ENCODE results near the gene RPL41. TPM values are rescaled to one million over a fixed set of nuclear protein-coding genes. Genes with fewer than 3 reads are reported as not detected.
A peak's percentile ranks its signal among the peaks of the same experiment; 100 is the strongest.

Gene RPL41
- total RNA-seq, 1 donor from 2014 or later = 3,805 TPM

- peak overlapping the region; percentile 89 for H3K4me3 Mint-ChIP-seq
- H3K4me1 Mint-ChIP-seq = peaks cover 8% of the 10 kb centered on the region
- H3K27me3 ChIP-seq = peaks cover 25% of the 10 kb centered on the region
- H3K36me3 Mint-ChIP-seq = no peaks in the 10 kb centered on the region
- peaks cover 6% of the 10 kb centered on the region for H3K9me3 Mint-ChIP-seq
- H3K27ac Mint-ChIP-seq = no peak overlapping the region
- peak overlapping the region; percentile 75 for H3K4me3 ChIP-seq
- H3F3A ChIP-seq (ENCODE audit: low read depth) = peaks cover 27% of the 10 kb centered on the region
- H3K9me3 ChIP-seq (ENCODE audit: low read depth) = no peaks in the 10 kb centered on the region
- no peak overlapping the region for H3K27ac ChIP-seq
- H3K36me3 ChIP-seq = no peaks in the 10 kb centered on the region
- no peaks in the 10 kb centered on the region for H3K79me2 ChIP-seq (ENCODE audit: low read depth)
- peak overlapping the region; percentile 98 for H2AFZ ChIP-seq (replicated peaks)
- H3K27me3 Mint-ChIP-seq (ENCODE audit: insufficient read depth, low read depth) = peaks cover 23% of the 10 kb centered on the region
- H3K4me2 ChIP-seq = peak overlapping the region; percentile 98
- no peak overlapping the region for H3K9ac ChIP-seq
- H4K20me1 ChIP-seq (ENCODE audit: low read depth) = no peaks in the 10 kb centered on the region
- TF ChIP-seq EZH2 (IDR thresholded peaks at IDR 0.05) (no peak), EZH2phosphoT487 (IDR thresholded peaks at IDR 0.05) (no peak), CTCF (IDR thresholded peaks at IDR 0.05) (no peak)
- peak; percentile 45 for DNase-seq (ENCODE audit: low spot score)
- peaks cover 16% of the 10 kb centered on the region for H3K4me1 ChIP-seq
Observed at GRCh38 chr12:56080556-56081138, 35.8 kb upstream of the RPL41 start.

GRCh38 chr12:56081393-56082347, 34.8 kb upstream of the RPL41 start:
- peak overlapping the region; percentile 46 for H3K4me2 ChIP-seq
- H3K79me2 ChIP-seq (ENCODE audit: low read depth) = no peaks in the 10 kb centered on the region
- DNase-seq (ENCODE audit: low spot score) = peak; percentile 18
- TF ChIP-seq EZH2 (IDR thresholded peaks at IDR 0.05) (no peak), EZH2phosphoT487 (IDR thresholded peaks at IDR 0.05) (no peak), CTCF (IDR thresholded peaks at IDR 0.05) (no peak)
- H3K4me1 ChIP-seq = peaks cover 16% of the 10 kb centered on the region
- H3K27ac Mint-ChIP-seq = no peak overlapping the region
- H3F3A ChIP-seq (ENCODE audit: low read depth) = peaks cover 27% of the 10 kb centered on the region
- no peaks in the 10 kb centered on the region for H3K36me3 Mint-ChIP-seq
- peak overlapping the region; percentile 89 for H3K4me3 Mint-ChIP-seq
- H3K27ac ChIP-seq = no peak overlapping the region
- H2AFZ ChIP-seq (replicated peaks) = no peak overlapping the region
- H3K36me3 ChIP-seq = no peaks in the 10 kb centered on the region
- H3K27me3 ChIP-seq = peaks cover 25% of the 10 kb centered on the region
- H3K4me3 ChIP-seq = no peak overlapping the region
- no peaks in the 10 kb centered on the region for H3K9me3 ChIP-seq (ENCODE audit: low read depth)
- H3K9ac ChIP-seq = no peak overlapping the region
- peaks cover 5% of the 10 kb centered on the region for H3K9me3 Mint-ChIP-seq
- peaks cover 8% of the 10 kb centered on the region for H3K4me1 Mint-ChIP-seq
- peaks cover 23% of the 10 kb centered on the region for H3K27me3 Mint-ChIP-seq (ENCODE audit: insufficient read depth, low read depth)
- no peaks in the 10 kb centered on the region for H4K20me1 ChIP-seq (ENCODE audit: low read depth)

GRCh38 chr12:56082382-56082781, 34.1 kb upstream of the RPL41 start:
- Mint-ChIP-seq H3K27me3 (ENCODE audit: insufficient read depth, low read depth) (peaks cover 22% of the 10 kb centered on the region), H3K4me1 (peaks cover 8% of the 10 kb centered on the region), H3K27ac (no peak overlapping the region), H3K9me3 (peaks cover 3% of the 10 kb centered on the region), H3K36me3 (no peaks in the 10 kb centered on the region), H3K4me3 (no peak overlapping the region)
- Histone ChIP-seq H3K36me3 (no peaks in the 10 kb centered on the region), H3K9ac (no peak overlapping the region), H3K4me1 (peaks cover 16% of the 10 kb centered on the region), H3K27ac (no peak overlapping the region), H3K4me2 (no peak overlapping the region), H2AFZ (replicated peaks) (no peak overlapping the region), H3K27me3 (peaks cover 25% of the 10 kb centered on the region), H3K4me3 (no peak overlapping the region), H3K79me2 (ENCODE audit: low read depth) (no peaks in the 10 kb centered on the region), H3F3A (ENCODE audit: low read depth) (peaks cover 27% of the 10 kb centered on the region), H4K20me1 (ENCODE audit: low read depth) (no peaks in the 10 kb centered on the region), H3K9me3 (ENCODE audit: low read depth) (no peaks in the 10 kb centered on the region)
- TF ChIP-seq EZH2phosphoT487 (IDR thresholded peaks at IDR 0.05) = no peak
- TF ChIP-seq CTCF (IDR thresholded peaks at IDR 0.05) = no peak
- no peak for TF ChIP-seq EZH2 (IDR thresholded peaks at IDR 0.05)
- no peak for DNase-seq (ENCODE audit: low spot score)

All from neural progenitor cell (in vitro differentiated cells).